Measurements from ENCODE around the gene IRF2BP1.

Gene IRF2BP1

GRCh38 chr19:45918721-45919120 is 32.8 kb upstream of the IRF2BP1 start:
- FAIRE-seq, result no peak
- DNase-seq (ENCODE audit: insufficient read length), result no peak
- TF ChIP-seq POLR2AphosphoS5 (IDR thresholded peaks at IDR 0.05; ENCODE audit: low read depth, low read length), result no peak

- no peak for TF ChIP-seq POLR2AphosphoS5 (IDR thresholded peaks at IDR 0.05; ENCODE audit: low read depth, low read length)
- no peak for TF ChIP-seq TAF1 (IDR thresholded peaks at IDR 0.05; ENCODE audit: borderline replicate concordance, low read depth, low read length)
- TF ChIP-seq POLR2A (IDR thresholded peaks at IDR 0.05; ENCODE audit: low read depth, low read length), result no peak
- FAIRE-seq (no peak), DNase-seq (ENCODE audit: insufficient read length) (no peak)
These were observed 31.6 kb upstream of the IRF2BP1 start for GRCh38 chr19:45917421-45918091.

GRCh38 chr19:45913874-45914830 is 28.2 kb upstream of the IRF2BP1 start, which contains the start of gene NANOS2:
NANOS2 (minus strand) TSS chr19:45914778; CDS start chr19:45914693, 85 bp downstream.
- TF ChIP-seq POLR2A (IDR thresholded peaks at IDR 0.05; ENCODE audit: low read depth, low read length), result no peak
- TF ChIP-seq POLR2AphosphoS5 (IDR thresholded peaks at IDR 0.05; ENCODE audit: low read depth, low read length), result no peak
- TF ChIP-seq TAF1 (IDR thresholded peaks at IDR 0.05; ENCODE audit: borderline replicate concordance, low read depth, low read length), result no peak
- FAIRE-seq (no peak), DNase-seq (ENCODE audit: insufficient read length) (no peak)

- no peak for DNase-seq (ENCODE audit: insufficient read length)
- no peak for TF ChIP-seq POLR2A (IDR thresholded peaks at IDR 0.05; ENCODE audit: low read depth, low read length)
- no peak for TF ChIP-seq TAF1 (IDR thresholded peaks at IDR 0.05; ENCODE audit: borderline replicate concordance, low read depth, low read length)
- no peak for TF ChIP-seq POLR2AphosphoS5 (IDR thresholded peaks at IDR 0.05; ENCODE audit: low read depth, low read length)
- no peak for FAIRE-seq
These were observed 25.4 kb upstream of the IRF2BP1 start for GRCh38 chr19:45911291-45911690.

- DNase-seq (ENCODE audit: insufficient read length) (no peak), FAIRE-seq (no peak)
- TF ChIP-seq POLR2AphosphoS5 (IDR thresholded peaks at IDR 0.05; ENCODE audit: low read depth, low read length) (no peak), TAF1 (IDR thresholded peaks at IDR 0.05; ENCODE audit: borderline replicate concordance, low read depth, low read length) (no peak), POLR2A (IDR thresholded peaks at IDR 0.05; ENCODE audit: low read depth, low read length) (no peak)
These were observed 23.0 kb upstream of the IRF2BP1 start for GRCh38 chr19:45908956-45909355.

GRCh38 chr19:45906221-45906620 is 20.3 kb upstream of the IRF2BP1 start:
- FAIRE-seq (no peak), DNase-seq (ENCODE audit: insufficient read length) (no peak)
- no peak for TF ChIP-seq TAF1 (IDR thresholded peaks at IDR 0.05; ENCODE audit: borderline replicate concordance, low read depth, low read length)
- TF ChIP-seq POLR2A (IDR thresholded peaks at IDR 0.05; ENCODE audit: low read depth, low read length), result no peak
- no peak for TF ChIP-seq POLR2AphosphoS5 (IDR thresholded peaks at IDR 0.05; ENCODE audit: low read depth, low read length)

- DNase-seq (ENCODE audit: insufficient read length) (no peak), FAIRE-seq (no peak)
- no peak for TF ChIP-seq TAF1 (IDR thresholded peaks at IDR 0.05; ENCODE audit: borderline replicate concordance, low read depth, low read length)
- TF ChIP-seq POLR2A (IDR thresholded peaks at IDR 0.05; ENCODE audit: low read depth, low read length), result no peak
- TF ChIP-seq POLR2AphosphoS5 (IDR thresholded peaks at IDR 0.05; ENCODE audit: low read depth, low read length), result no peak
These were observed 19.1 kb upstream of the IRF2BP1 start for GRCh38 chr19:45905011-45905410.

GRCh38 chr19:45902651-45903625 is 17.0 kb upstream of the IRF2BP1 start:
- peak; percentile 63; the same call in 1 of the 2 replicates for TF ChIP-seq POLR2A (IDR thresholded peaks at IDR 0.05; ENCODE audit: low read depth, low read length)
- no peak for TF ChIP-seq TAF1 (IDR thresholded peaks at IDR 0.05; ENCODE audit: borderline replicate concordance, low read depth, low read length)
- peak; percentile 54; the same call in 1 of the 2 replicates for TF ChIP-seq POLR2AphosphoS5 (IDR thresholded peaks at IDR 0.05; ENCODE audit: low read depth, low read length)
- peak; percentile 100 for FAIRE-seq
- DNase-seq (ENCODE audit: insufficient read length), result peak; percentile 100

GRCh38 chr19:45901912-45902650 is 16.1 kb upstream of the IRF2BP1 start, which contains the start of gene MYPOP:
MYPOP (minus strand) TSS chr19:45902613; CDS start chr19:45901773, 840 bp downstream.
- FAIRE-seq, result no peak
- TF ChIP-seq POLR2AphosphoS5 (IDR thresholded peaks at IDR 0.05; ENCODE audit: low read depth, low read length) (no peak), POLR2A (IDR thresholded peaks at IDR 0.05; ENCODE audit: low read depth, low read length) (no peak), TAF1 (IDR thresholded peaks at IDR 0.05; ENCODE audit: borderline replicate concordance, low read depth, low read length) (no peak)
- no peak for DNase-seq (ENCODE audit: insufficient read length)

GRCh38 chr19:45901432-45901911 is 15.5 kb upstream of the IRF2BP1 start:
- TF ChIP-seq POLR2A (IDR thresholded peaks at IDR 0.05; ENCODE audit: low read depth, low read length) (no peak), POLR2AphosphoS5 (IDR thresholded peaks at IDR 0.05; ENCODE audit: low read depth, low read length) (no peak)
- FAIRE-seq, result no peak
- DNase-seq (ENCODE audit: insufficient read length), result no peak
